HEK293 (cell line): Measurements from ENCODE around the gene DNAJC13.

Experiments used
- CTCF ChIA-PET: fragments of 350-600 bp; formaldehyde crosslinking; extraction: SDS; loops from one replicate; lab custom pipeline; 2021; ENCODE audit warnings: antibody characterized with exemption; lab: Yijun Ruan, JAX
- POLR2A ChIA-PET: fragments of 300-600 bp; formaldehyde crosslinking; extraction: SDS; loops from one replicate; lab custom pipeline; 2020; ENCODE audit warnings: antibody characterized with exemption, inconsistent platforms; lab: Yijun Ruan, JAX
- H3K27ac ChIP-seq: fragments of 200-500 bp; sonication (Bioruptor generic); 2 replicates; pipeline ENCODE4 v1.5.1; 2014; ENCODE audit warnings: low read depth, low read length, control low read depth, inconsistent platforms; ENCODE audit errors: extremely low read depth
- H3K36me3 ChIP-seq, 2 experiments: fragments of 200-500 bp in 1 of 2; sonication (Bioruptor generic) in 1 of 2; 1 replicate in 1 of 2; 2 replicates in 1 of 2; pipeline ENCODE4 v1.5.1; 2014 to 2017; ENCODE audit warnings: inconsistent platforms in 2 of 2, low read length in 2 of 2; ENCODE audit not compliant: control insufficient read depth in 2 of 2, insufficient read depth in 1 of 2
- H3K4me1 ChIP-seq: fragments of 200-500 bp; sonication (Bioruptor generic); 2 replicates; pipeline ENCODE4 v1.5.1; 2014; ENCODE audit warnings: mild to moderate bottlenecking, low read length, inconsistent platforms; ENCODE audit not compliant: control insufficient read depth, insufficient read depth
- H3K4me3 ChIP-seq: 2 replicates; pipeline ENCODE4 v1.5.1; 2011; ENCODE audit warnings: low read depth, mild to moderate bottlenecking, control low read depth, low read length, moderate library complexity
- H3K9me3 ChIP-seq: fragments of 200-500 bp; sonication (Bioruptor generic); 2 replicates; pipeline ENCODE4 v1.5.1; 2014; ENCODE audit warnings: low read depth, low read length, inconsistent platforms; ENCODE audit not compliant: control insufficient read depth, insufficient read depth
- IKZF3 ChIP-seq: fragments of 450-650 bp; IDR thresholded peaks from 2 replicates; pipeline ENCODE4 v1.5.0; 2018; ENCODE audit warnings: missing biosample characterization, mild to moderate bottlenecking, missing genetic modification characterization, moderate library complexity
- KLF17 ChIP-seq: fragments of 450-650 bp; formaldehyde crosslinking; IDR thresholded peaks from 2 replicates; pipeline ENCODE4 v1.5.1; 2016; ENCODE audit warnings: missing biosample characterization, missing genetic modification characterization
- KLF9 ChIP-seq: fragments of 450-650 bp; formaldehyde crosslinking; IDR thresholded peaks from 2 replicates; pipeline ENCODE4 v1.5.1; 2016; ENCODE audit warnings: missing biosample characterization, missing genetic modification characterization, low read depth
- OSR2 ChIP-seq: fragments of 450-650 bp; formaldehyde crosslinking; IDR thresholded peaks from 2 replicates; pipeline ENCODE4 v1.5.1; 2016; ENCODE audit warnings: missing biosample characterization, missing genetic modification characterization
- OVOL3 ChIP-seq: fragments of 450-650 bp; formaldehyde crosslinking; IDR thresholded peaks from 2 replicates; pipeline ENCODE4 v1.5.1; 2016; ENCODE audit warnings: missing biosample characterization, missing genetic modification characterization
- ZBTB10 ChIP-seq: fragments of 450-650 bp; formaldehyde crosslinking; IDR thresholded peaks from 2 replicates; pipeline ENCODE4 v1.5.1; 2016; ENCODE audit warnings: missing biosample characterization, missing genetic modification characterization
- ZBTB17 ChIP-seq: fragments of 450-650 bp; formaldehyde crosslinking; IDR thresholded peaks from 2 replicates; pipeline ENCODE4 v1.5.1; 2016; ENCODE audit warnings: missing biosample characterization, missing genetic modification characterization
- ZBTB8A ChIP-seq: fragments of 450-650 bp; formaldehyde crosslinking; IDR thresholded peaks from 2 replicates; pipeline ENCODE4 v1.5.1; 2016; ENCODE audit warnings: missing biosample characterization, missing genetic modification characterization
- ZFP69B ChIP-seq: fragments of 450-650 bp; formaldehyde crosslinking; IDR thresholded peaks from 2 replicates; pipeline ENCODE4 v1.5.1; 2016; ENCODE audit warnings: missing biosample characterization, missing genetic modification characterization
- ZNF140 ChIP-seq: fragments of 450-650 bp; formaldehyde crosslinking; IDR thresholded peaks from 2 replicates; pipeline ENCODE4 v1.5.1; 2016; ENCODE audit warnings: missing biosample characterization, missing genetic modification characterization
- ZNF146 ChIP-seq: fragments of 450-650 bp; formaldehyde crosslinking; IDR thresholded peaks from 2 replicates; pipeline ENCODE4 v1.5.1; 2016; ENCODE audit warnings: missing biosample characterization, missing genetic modification characterization
- ZNF16 ChIP-seq: fragments of 450-650 bp; formaldehyde crosslinking; IDR thresholded peaks from 2 replicates; pipeline ENCODE4 v1.5.1; 2016; ENCODE audit warnings: low read depth, missing biosample characterization, missing genetic modification characterization
- ZNF2 ChIP-seq: fragments of 450-650 bp; formaldehyde crosslinking; IDR thresholded peaks from 2 replicates; pipeline ENCODE4 v1.5.1; 2016; ENCODE audit warnings: missing biosample characterization, missing genetic modification characterization
- ZNF221 ChIP-seq: fragments of 450-650 bp; formaldehyde crosslinking; IDR thresholded peaks from 2 replicates; pipeline ENCODE4 v1.5.1; 2017; ENCODE audit warnings: missing biosample characterization, missing genetic modification characterization, borderline replicate concordance
- ZNF510 ChIP-seq: fragments of 450-650 bp; formaldehyde crosslinking; IDR thresholded peaks from 2 replicates; pipeline ENCODE4 v1.5.1; 2018; ENCODE audit warnings: mild to moderate bottlenecking, missing genetic modification characterization, missing biosample characterization; ENCODE audit not compliant: insufficient replicate concordance
- ZNF530 ChIP-seq: fragments of 450-650 bp; formaldehyde crosslinking; IDR thresholded peaks from 2 replicates; pipeline ENCODE4 v1.5.1; 2016; ENCODE audit warnings: low read depth, missing biosample characterization, missing genetic modification characterization
- ZNF555 ChIP-seq: fragments of 450-650 bp; formaldehyde crosslinking; conservative IDR thresholded peaks from 2 replicates; pipeline ENCODE4 v1.5.1; 2017; ENCODE audit warnings: missing biosample characterization, mild to moderate bottlenecking, missing genetic modification characterization, inconsistent platforms
- ZNF561 ChIP-seq: fragments of 450-650 bp; IDR thresholded peaks from 2 replicates; pipeline ENCODE4 v1.5.1; 2018; ENCODE audit warnings: missing biosample characterization, missing genetic modification characterization, borderline replicate concordance
- ZNF585B ChIP-seq: fragments of 450-650 bp; formaldehyde crosslinking; IDR thresholded peaks from 2 replicates; pipeline ENCODE4 v1.5.1; 2016; ENCODE audit warnings: missing biosample characterization, missing genetic modification characterization
- ZNF658 ChIP-seq: fragments of 450-650 bp; formaldehyde crosslinking; IDR thresholded peaks from 2 replicates; pipeline ENCODE4; 2016; ENCODE audit warnings: missing biosample characterization, missing genetic modification characterization
- ZNF677 ChIP-seq: fragments of 450-650 bp; IDR thresholded peaks from 2 replicates; pipeline ENCODE4 v1.5.0; 2018; ENCODE audit warnings: missing biosample characterization, mild to moderate bottlenecking, missing genetic modification characterization, moderate library complexity
- ZNF830 ChIP-seq: fragments of 450-650 bp; IDR thresholded peaks from 2 replicates; pipeline ENCODE4 v1.5.0; 2018; ENCODE audit warnings: missing biosample characterization, missing genetic modification characterization, low read depth, mild to moderate bottlenecking, moderate library complexity
- ZNF843 ChIP-seq: fragments of 450-650 bp; formaldehyde crosslinking; IDR thresholded peaks from 2 replicates; pipeline ENCODE4 v1.5.1; 2016; ENCODE audit warnings: missing biosample characterization, missing genetic modification characterization
- TF ChIP-seq, protein P1 (sequence below): fragments of 450-650 bp; formaldehyde crosslinking; IDR thresholded peaks from 2 replicates; pipeline ENCODE4 v1.5.1; 2016; ENCODE audit warnings: missing biosample characterization, missing genetic modification characterization
- TF ChIP-seq, protein P2 (sequence below): fragments of 450-650 bp; formaldehyde crosslinking; IDR thresholded peaks from 2 replicates; pipeline ENCODE4 v1.5.1; 2017; ENCODE audit warnings: missing biosample characterization, missing genetic modification characterization
- TF ChIP-seq, protein P3 (sequence below): sonication (generic); formaldehyde crosslinking; IDR thresholded peaks from 2 replicates; pipeline ENCODE4 v1.8.1; 2022; ENCODE audit warnings: mild to moderate bottlenecking, moderate library complexity, missing genetic modification reagents

The DNAJC13 gene

GRCh38 chr3:132405609-132406299, 11.5 kb upstream of the DNAJC13 start (continued):
- TF ChIP-seq KLF17 (tag by site-specific recombination): no peak

- Histone ChIP-seq H3K4me1 (no peaks in the 10 kb centered on the region), H3K27ac (no peak overlapping the region), H3K36me3 (no peaks in the 10 kb centered on the region), H3K4me3 (no peak overlapping the region), H3K9me3 (no peaks in the 10 kb centered on the region)
- TF ChIP-seq ZNF140 (no peak), ZNF843 (tag by site-specific recombination) (no peak), ZNF510 (tag by site-specific recombination) (no peak), ZNF221 (tag by site-specific recombination) (no peak), ZBTB10 (tag by site-specific recombination) (no peak), ZNF585B (tag by site-specific recombination) (no peak), ZNF561 (tag by site-specific recombination) (no peak), ZBTB8A (tag by site-specific recombination) (no peak), KLF9 (tag by site-specific recombination) (no peak), ZNF658 (tag by site-specific recombination) (no peak), OVOL3 (tag by site-specific recombination) (no peak), ZNF530 (no peak), ZFP69B (tag by site-specific recombination) (no peak)
- TF ChIP-seq, protein P1, sequence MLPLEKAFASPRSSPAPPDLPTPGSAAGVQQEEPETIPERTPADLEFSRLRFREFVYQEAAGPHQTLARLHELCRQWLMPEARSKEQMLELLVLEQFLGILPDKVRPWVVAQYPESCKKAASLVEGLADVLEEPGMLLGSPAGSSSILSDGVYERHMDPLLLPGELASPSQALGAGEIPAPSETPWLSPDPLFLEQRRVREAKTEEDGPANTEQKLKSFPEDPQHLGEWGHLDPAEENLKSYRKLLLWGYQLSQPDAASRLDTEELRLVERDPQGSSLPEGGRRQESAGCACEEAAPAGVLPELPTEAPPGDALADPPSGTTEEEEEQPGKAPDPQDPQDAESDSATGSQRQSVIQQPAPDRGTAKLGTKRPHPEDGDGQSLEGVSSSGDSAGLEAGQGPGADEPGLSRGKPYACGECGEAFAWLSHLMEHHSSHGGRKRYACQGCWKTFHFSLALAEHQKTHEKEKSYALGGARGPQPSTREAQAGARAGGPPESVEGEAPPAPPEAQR (tag by site-specific recombination): no peak
- TF ChIP-seq, protein P2, sequence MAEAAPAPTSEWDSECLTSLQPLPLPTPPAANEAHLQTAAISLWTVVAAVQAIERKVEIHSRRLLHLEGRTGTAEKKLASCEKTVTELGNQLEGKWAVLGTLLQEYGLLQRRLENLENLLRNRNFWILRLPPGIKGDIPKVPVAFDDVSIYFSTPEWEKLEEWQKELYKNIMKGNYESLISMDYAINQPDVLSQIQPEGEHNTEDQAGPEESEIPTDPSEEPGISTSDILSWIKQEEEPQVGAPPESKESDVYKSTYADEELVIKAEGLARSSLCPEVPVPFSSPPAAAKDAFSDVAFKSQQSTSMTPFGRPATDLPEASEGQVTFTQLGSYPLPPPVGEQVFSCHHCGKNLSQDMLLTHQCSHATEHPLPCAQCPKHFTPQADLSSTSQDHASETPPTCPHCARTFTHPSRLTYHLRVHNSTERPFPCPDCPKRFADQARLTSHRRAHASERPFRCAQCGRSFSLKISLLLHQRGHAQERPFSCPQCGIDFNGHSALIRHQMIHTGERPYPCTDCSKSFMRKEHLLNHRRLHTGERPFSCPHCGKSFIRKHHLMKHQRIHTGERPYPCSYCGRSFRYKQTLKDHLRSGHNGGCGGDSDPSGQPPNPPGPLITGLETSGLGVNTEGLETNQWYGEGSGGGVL (tag by site-specific recombination): no peak
- CTCF ChIA-PET: interaction anchor here (0.6 kb wide), 2 partner anchors 235 to 1082 kb away, joined by 3 to 5 read pairs; no protein-coding TSS in a partner anchor
- POLR2A ChIA-PET: no interaction called here
Measured at GRCh38 chr3:132406587-132406986, 10.7 kb upstream of the DNAJC13 start.

DNA sequence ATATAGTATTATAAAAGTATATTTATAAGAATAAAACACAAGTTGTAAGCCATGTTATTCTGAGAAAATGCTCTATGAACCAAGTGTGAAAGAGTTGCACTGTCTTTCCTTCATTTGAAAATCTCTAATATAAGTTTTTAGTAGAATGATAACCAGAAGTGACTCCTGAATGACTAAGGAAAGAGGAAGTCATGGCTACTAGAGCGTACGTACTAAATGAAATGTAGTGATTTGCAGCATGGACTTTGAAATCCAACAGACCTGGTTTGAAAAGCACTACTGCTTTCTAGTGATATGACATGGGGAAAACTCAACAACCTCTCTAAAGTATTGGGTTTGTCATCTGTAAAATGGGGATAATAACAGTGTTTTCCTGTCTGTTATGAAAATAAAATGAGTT, 10.3 kb upstream of the DNAJC13 start:
- H3K4me3 ChIP-seq: no peak overlapping the region
- no peak overlapping the region for H3K27ac ChIP-seq
- CTCF ChIA-PET: interaction anchor here (0.6 kb wide), 2 partner anchors 235 to 1082 kb away, joined by 3 to 5 read pairs; no protein-coding TSS in a partner anchor
- H3K36me3 ChIP-seq: no peaks in the 10 kb centered on the region
- POLR2A ChIA-PET: no interaction called here
- H3K4me1 ChIP-seq: no peaks in the 10 kb centered on the region
- H3K9me3 ChIP-seq: no peaks in the 10 kb centered on the region
- no peak for TF ChIP-seq OSR2 (tag by site-specific recombination)
- no peak for TF ChIP-seq ZNF677 (tag by site-specific recombination)
- TF ChIP-seq, protein P3, sequence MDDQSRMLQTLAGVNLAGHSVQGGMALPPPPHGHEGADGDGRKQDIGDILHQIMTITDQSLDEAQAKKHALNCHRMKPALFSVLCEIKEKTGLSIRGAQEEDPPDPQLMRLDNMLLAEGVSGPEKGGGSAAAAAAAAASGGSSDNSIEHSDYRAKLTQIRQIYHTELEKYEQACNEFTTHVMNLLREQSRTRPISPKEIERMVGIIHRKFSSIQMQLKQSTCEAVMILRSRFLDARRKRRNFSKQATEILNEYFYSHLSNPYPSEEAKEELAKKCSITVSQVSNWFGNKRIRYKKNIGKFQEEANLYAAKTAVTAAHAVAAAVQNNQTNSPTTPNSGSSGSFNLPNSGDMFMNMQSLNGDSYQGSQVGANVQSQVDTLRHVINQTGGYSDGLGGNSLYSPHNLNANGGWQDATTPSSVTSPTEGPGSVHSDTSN: no peak
- no peak for TF ChIP-seq ZNF555 (tag by site-specific recombination)
- no peak for TF ChIP-seq ZNF2 (tag by site-specific recombination)
- no peak for TF ChIP-seq IKZF3 (tag by site-specific recombination)
- no peak for TF ChIP-seq ZBTB17 (tag by site-specific recombination)
- TF ChIP-seq ZNF830 (tag by site-specific recombination): no peak
- TF ChIP-seq ZNF146 (tag by site-specific recombination): no peak
- TF ChIP-seq ZNF16 (tag by site-specific recombination): no peak
